ENCODE data around the gene COLQ.

COLQ gene

GRCh38 chr3:15519096-15519495, 2.4 kb downstream of the COLQ start:
- no peak overlapping the region for H3K27ac ChIP-seq
- no peak for TF ChIP-seq CTCF (conservative IDR thresholded peaks at IDR 0.05)
- no peak for TF ChIP-seq ZFX (IDR thresholded peaks at IDR 0.05)

DNA sequence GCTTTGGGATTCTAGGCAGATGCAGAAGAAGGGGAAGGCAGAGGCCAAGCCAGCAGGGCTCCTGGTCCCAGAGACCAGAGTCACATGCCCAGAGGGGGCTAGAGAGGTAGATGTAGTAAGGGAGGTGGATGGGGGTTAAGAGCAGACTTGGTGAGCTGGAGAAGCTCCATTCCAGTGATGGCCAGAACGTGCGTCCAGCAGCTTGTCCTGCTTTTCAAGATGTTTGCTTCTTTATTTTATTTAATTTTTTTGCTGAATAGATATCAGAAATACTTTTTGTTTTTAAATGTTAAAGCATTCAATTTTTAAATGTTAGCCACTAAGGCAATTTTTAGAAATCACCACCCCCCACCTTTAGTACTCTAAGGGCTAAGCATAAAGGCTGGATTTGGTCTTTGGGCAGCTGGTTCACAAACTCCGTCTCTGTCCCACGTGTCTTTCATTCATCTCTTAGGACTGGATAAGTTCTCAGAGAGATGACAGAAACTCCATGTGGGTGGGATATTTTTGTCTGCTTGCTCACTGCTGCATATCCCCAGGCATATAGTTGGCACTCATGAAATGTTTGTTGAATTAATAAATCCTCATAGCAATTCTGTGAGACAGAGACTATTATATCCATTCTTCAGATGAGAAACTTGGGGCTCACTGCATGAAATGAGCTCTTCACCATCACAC, 6.7 kb downstream of the COLQ start:
- no peak for TF ChIP-seq ZFX (IDR thresholded peaks at IDR 0.05)
- TF ChIP-seq CTCF (conservative IDR thresholded peaks at IDR 0.05): no peak
- H3K27ac ChIP-seq: no peak overlapping the region

DNA sequence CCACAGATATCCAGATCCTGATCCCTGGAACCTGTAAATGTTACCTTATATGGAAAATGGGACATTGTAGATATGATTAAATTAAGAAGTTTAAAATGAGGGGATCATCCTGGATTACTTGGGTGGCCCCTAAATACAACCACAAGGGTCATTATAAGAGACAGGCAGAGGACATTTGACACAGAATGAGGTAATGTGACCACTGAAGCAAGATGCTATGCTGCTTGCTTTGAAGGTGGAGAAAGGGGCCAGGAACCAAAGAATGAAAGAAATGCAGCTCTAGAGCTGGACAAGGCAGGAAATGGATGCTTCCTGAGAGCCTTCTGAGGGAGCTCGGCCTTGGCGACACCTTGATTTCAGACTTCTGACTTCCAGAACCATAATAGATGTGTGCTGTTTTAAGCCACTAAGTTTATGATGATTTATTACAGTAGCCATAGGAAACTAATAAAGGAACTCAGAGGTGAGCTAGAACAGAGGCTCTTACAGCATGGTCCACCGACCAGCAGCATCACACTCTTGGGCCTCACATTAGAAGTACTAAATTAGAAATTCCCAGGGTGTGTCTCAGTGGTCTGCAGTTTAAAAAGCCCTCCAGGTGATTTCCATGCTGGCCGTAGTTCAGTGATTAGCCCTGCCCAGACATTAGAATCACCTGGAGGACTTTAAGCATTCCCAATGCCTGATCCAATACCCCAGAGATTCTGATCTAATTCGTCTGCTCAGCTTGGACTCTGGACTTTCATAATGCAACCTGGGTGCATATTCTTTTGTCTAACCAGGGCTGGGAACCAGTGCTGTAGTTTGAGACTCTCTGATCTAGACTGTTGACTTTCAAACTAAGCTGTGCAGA, 7.5 kb downstream of the COLQ start:
- no peak overlapping the region for H3K27ac ChIP-seq

DNA sequence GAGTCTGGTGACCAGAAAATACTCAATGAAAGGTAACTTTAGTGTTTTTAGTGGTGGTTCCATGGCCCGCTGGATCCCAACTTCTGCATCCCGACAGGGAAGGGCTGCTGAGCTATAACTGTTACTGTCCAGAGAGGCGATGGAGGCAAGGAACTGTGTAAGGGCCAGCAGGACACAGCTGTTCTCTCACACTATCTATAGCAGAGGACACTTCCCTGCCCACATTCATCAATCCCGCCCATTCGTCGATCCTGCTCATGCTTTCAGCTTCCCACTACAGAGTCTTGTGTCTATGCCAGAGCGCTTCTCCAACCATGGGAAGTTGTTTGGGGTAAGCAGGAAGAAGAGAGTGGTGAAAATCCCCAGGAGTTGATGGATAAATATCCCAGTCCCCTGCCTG, 8.4 kb downstream of the COLQ start:
- H3K27ac ChIP-seq: no peak overlapping the region
- TF ChIP-seq ZFX (IDR thresholded peaks at IDR 0.05) (no peak), CTCF (conservative IDR thresholded peaks at IDR 0.05) (no peak)

More for the DNA sequence above, 7.5 kb downstream of the COLQ start:
- no peak for TF ChIP-seq CTCF (conservative IDR thresholded peaks at IDR 0.05)
- TF ChIP-seq ZFX (IDR thresholded peaks at IDR 0.05): no peak

- no peak overlapping the region for H3K27ac ChIP-seq
- TF ChIP-seq ZFX (IDR thresholded peaks at IDR 0.05): no peak
- TF ChIP-seq CTCF (conservative IDR thresholded peaks at IDR 0.05): no peak
Measured at GRCh38 chr3:15512166-15512565, 9.3 kb downstream of the COLQ start.

GRCh38 chr3:15511156-15511555, 10.3 kb downstream of the COLQ start:
- TF ChIP-seq CTCF (conservative IDR thresholded peaks at IDR 0.05): no peak
- TF ChIP-seq ZFX (IDR thresholded peaks at IDR 0.05): no peak
- no peak overlapping the region for H3K27ac ChIP-seq

DNA sequence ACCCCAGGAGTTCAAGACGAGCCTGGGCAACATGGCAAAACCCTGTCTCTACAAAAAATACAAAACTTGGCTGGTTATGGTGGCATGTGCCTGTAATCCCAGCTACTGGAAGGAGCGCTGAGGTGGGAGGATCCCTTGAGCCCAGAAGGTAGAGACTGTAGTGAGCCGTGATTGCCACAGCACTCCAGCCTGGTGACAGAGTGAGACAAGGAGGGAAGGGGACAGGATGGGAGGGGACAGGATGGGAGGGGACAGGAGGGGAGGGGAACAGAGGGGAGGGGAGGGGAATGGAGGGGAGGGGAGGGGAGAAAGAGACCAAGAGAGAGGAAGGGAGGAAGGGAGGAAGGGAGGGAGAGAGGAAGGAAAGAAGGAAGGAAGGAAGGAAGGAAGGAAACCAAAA, 11.0 kb downstream of the COLQ start:
- TF ChIP-seq CTCF (conservative IDR thresholded peaks at IDR 0.05): no peak
- TF ChIP-seq ZFX (IDR thresholded peaks at IDR 0.05): no peak
- H3K27ac ChIP-seq: no peak overlapping the region
